Fibroblast of lung (primary cell): ENCODE results near the gene TAOK3.

Experiments
- CTCF ChIP-seq, 2 donors: IDR thresholded peaks in 1 of 2; conservative IDR thresholded peaks in 1 of 2; 1 replicate in 1 of 2; 2 replicates in 1 of 2; pipeline ENCODE4 v1.5.1; 2011 to 2012; ENCODE audit warnings: low read length in 2 of 2, control low read depth in 1 of 2, inconsistent platforms in 1 of 2, low read depth in 1 of 2, mild to moderate bottlenecking in 1 of 2
- EZH2 ChIP-seq: IDR thresholded peaks from 2 replicates; pipeline ENCODE4 v1.5.1; 2012; ENCODE audit warnings: low read length, control low read depth, mild to moderate bottlenecking; ENCODE audit errors: missing control alignments

GRCh38 chr12:118237908-118238307 lies 134.8 kb downstream of the TAOK3 start:
- TF ChIP-seq CTCF (conservative IDR thresholded peaks at IDR 0.05 in 1 of 2, IDR thresholded peaks at IDR 0.05 in 1 of 2; ENCODE audit: low read depth in 1 of 2, low read length in 2 of 2) (no peak), EZH2 (no peak)
